Measurements from ENCODE around the gene KLHL35. TPM values are rescaled to one million over a fixed set of nuclear protein-coding genes. Genes with fewer than 3 reads are reported as not detected.
A peak's percentile ranks its signal among the peaks of the same experiment; 100 is the strongest.

KLHL35 gene
- total RNA-seq, 4 donors from 2014 or later: 2.5 TPM; not detected in 3

GRCh38 chr11:75428281-75428724, 4.7 kb downstream of the KLHL35 start:
- peak; percentile 84 to 85 for DNase-seq
- Histone ChIP-seq H3K27ac (no peak overlapping the region), H3K36me3 (no peaks in the 10 kb centered on the region), H3K9me3 (no peaks in the 10 kb centered on the region), H3K4me3 (peak overlapping the region in 1 of 2 donors; percentile 27), H3K27me3 (peaks cover 0 to 11% of the 10 kb centered on the region in 2 donors), H3K4me1 (peaks cover 0 to 12% of the 10 kb centered on the region in 2 donors)
- intact Hi-C loops (cut with DNase I; ENCODE audit: low total_unique reads): no loop called here
- no peak for TF ChIP-seq CTCF (IDR thresholded peaks at IDR 0.05)
- peak; percentile 38 to 48 for TF ChIP-seq POLR2A (IDR thresholded peaks at IDR 0.05)

- Histone ChIP-seq H3K9me3 (no peaks in the 10 kb centered on the region), H3K27me3 (peaks cover 0 to 11% of the 10 kb centered on the region in 2 donors), H3K4me1 (peaks cover 0 to 12% of the 10 kb centered on the region in 2 donors), H3K36me3 (no peaks in the 10 kb centered on the region), H3K4me3 (no peak overlapping the region), H3K27ac (no peak overlapping the region)
- TF ChIP-seq POLR2A (IDR thresholded peaks at IDR 0.05) (no peak), CTCF (IDR thresholded peaks at IDR 0.05) (no peak)
- intact Hi-C loops (cut with DNase I; ENCODE audit: low total_unique reads): no loop called here
- DNase-seq: no peak
Measured at GRCh38 chr11:75427181-75427580, 5.8 kb downstream of the KLHL35 start.

- Histone ChIP-seq H3K27ac (no peak overlapping the region), H3K4me1 (peaks cover 0 to 12% of the 10 kb centered on the region in 2 donors), H3K36me3 (no peaks in the 10 kb centered on the region), H3K4me3 (no peak overlapping the region), H3K9me3 (no peaks in the 10 kb centered on the region), H3K27me3 (peaks cover 0 to 11% of the 10 kb centered on the region in 2 donors)
- TF ChIP-seq CTCF (IDR thresholded peaks at IDR 0.05) (no peak), POLR2A (IDR thresholded peaks at IDR 0.05) (no peak)
- DNase-seq: no peak
- intact Hi-C loops (cut with DNase I; ENCODE audit: low total_unique reads): no loop called here
Measured at GRCh38 chr11:75426720-75427086, 6.3 kb downstream of the KLHL35 start.

- intact Hi-C loops (cut with DNase I; ENCODE audit: low total_unique reads): no loop called here
- no peak for DNase-seq
- no peak overlapping the region for H3K4me3 ChIP-seq
- peaks cover 0 to 10% of the 10 kb centered on the region in 2 donors for H3K4me1 ChIP-seq
- H3K27ac ChIP-seq: no peak overlapping the region
- H3K36me3 ChIP-seq: no peaks in the 10 kb centered on the region
- peaks cover 0 to 11% of the 10 kb centered on the region in 2 donors for H3K27me3 ChIP-seq
- H3K9me3 ChIP-seq: no peaks in the 10 kb centered on the region
- TF ChIP-seq CTCF (IDR thresholded peaks at IDR 0.05) (no peak), POLR2A (IDR thresholded peaks at IDR 0.05) (no peak)
Measured at GRCh38 chr11:75425422-75425821, 7.6 kb downstream of the KLHL35 start.

- TF ChIP-seq POLR2A (IDR thresholded peaks at IDR 0.05): no peak
- TF ChIP-seq CTCF (IDR thresholded peaks at IDR 0.05): no peak
- no peaks in the 10 kb centered on the region for H3K36me3 ChIP-seq
- peaks cover 0 to 7% of the 10 kb centered on the region in 2 donors for H3K27me3 ChIP-seq
- H3K9me3 ChIP-seq: no peaks in the 10 kb centered on the region
- no peaks in the 10 kb centered on the region for H3K4me1 ChIP-seq
- H3K27ac ChIP-seq: no peak overlapping the region
- DNase-seq: no peak
- intact Hi-C loops (cut with DNase I; ENCODE audit: low total_unique reads): no loop called here
- no peak overlapping the region for H3K4me3 ChIP-seq
Measured at GRCh38 chr11:75424396-75424795, 8.6 kb downstream of the KLHL35 start.

Data from uterus (tissue), 4 donors.